Measurements from ENCODE around the gene BOD1L2.

The BOD1L2 gene

DNA sequence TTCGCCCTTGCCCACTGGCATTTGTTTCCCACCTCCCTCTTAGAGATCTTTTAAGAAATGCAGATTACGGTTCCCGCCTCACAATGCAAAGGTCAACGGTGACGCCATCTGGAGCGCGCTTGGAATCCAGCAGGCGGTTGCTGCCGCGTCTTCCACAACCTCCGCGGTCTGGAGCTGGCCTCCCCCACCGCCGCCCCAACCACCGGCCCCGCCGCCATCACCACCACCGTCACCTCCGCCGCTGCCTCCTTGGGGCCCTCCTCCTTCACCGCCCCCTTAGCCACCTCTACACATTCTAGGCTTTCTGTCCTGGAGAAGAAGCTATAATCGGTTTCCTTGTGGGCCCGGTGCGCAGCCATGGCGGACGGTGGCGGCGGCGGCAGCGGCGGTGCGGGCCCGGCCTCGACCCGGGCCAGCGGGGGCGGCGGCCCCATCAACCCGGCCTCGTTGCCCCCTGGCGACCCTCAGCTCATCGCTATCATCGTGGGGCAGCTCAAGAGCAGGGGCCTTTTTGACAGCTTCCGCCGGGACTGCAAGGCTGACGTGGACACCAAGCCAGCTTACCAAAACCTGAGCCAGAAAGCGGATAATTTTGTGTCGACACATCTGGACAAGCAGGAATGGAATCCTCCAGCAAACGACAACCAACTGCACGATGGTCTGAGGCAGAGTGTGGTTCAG, at the start of gene BOD1L2:
BOD1L2 (plus strand) TSS at position 132 of the 681 bp plus-strand sequence; CDS start at position 358, 226 bp downstream.
- in situ Hi-C loops (cut with MboI; ENCODE audit: low sequenced_read_pairs) = no loop called here

DNA sequence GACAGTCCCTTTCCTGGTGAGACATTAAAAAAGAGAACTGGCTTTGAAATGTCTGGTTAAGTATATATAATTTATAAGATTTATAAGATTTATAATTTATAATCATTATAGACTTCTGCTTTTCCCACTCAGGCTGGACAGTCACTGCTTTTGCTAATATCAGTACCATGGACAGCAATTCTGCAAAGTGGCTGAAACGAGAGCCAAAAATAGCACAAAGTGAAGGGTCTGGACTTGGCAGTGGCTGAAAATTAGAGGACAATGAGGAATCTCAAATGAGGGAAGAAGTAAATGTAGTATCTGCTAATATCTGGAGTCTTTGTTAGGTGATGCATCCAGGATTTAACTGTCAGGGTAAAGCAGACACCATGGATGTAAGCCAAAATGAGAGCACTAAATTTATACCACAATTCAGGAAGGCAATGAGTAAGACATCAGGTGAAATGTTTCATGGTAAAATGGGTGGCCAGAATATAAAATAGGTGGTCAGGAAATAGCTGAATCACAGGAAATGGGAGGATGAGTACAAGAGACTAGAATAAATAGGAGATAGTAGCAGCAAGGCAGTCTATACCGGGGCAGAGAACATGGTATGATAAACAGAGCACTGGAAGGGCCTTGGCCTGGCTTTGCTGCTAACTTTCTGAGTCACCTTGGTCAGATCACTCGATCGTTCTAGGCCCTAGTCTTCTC, 39.6 kb upstream of the BOD1L2 start:
- in situ Hi-C loops (cut with MboI; ENCODE audit: low sequenced_read_pairs) = no loop called here

- in situ Hi-C loops (cut with MboI; ENCODE audit: low sequenced_read_pairs) = no loop called here
These were observed 36.6 kb upstream of the BOD1L2 start for GRCh38 chr18:57110290-57110689.

GRCh38 chr18:57113799-57114420, 33.0 kb upstream of the BOD1L2 start:
- in situ Hi-C loops (cut with MboI; ENCODE audit: low sequenced_read_pairs) = no loop called here

- in situ Hi-C loops (cut with MboI; ENCODE audit: low sequenced_read_pairs) = no loop called here
These were observed 30.2 kb upstream of the BOD1L2 start for GRCh38 chr18:57116598-57117132.

DNA sequence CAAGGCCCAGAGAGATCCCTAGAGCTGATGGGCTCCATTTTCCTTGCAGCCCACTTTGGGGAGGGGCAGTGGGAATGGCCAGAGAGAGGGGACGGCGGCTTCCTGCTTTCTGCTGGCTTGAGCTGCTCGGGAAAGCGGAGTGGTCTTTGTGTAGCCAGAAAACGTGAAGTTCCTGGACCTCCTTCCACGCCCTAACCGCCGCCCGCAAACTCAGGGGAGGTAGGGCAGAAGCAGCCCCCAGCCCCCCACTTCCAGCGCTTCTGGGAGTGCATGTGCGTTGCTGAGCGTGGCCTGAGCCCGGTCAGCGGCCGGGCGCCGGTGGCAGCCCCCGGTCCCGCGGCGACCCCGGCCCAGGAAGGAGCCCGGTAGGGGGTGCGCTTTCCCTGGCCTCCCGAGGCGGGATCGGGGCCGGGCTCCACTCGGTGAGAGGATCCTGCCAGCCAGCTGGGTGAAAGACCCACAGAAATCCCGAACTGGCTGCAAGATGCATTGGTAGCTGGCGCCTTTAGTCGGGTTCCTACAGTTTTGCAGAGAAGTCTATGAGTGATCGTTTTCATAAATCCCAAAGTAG, 25.3 kb upstream of the BOD1L2 start:
- in situ Hi-C loops (cut with MboI; ENCODE audit: low sequenced_read_pairs) = no loop called here

DNA sequence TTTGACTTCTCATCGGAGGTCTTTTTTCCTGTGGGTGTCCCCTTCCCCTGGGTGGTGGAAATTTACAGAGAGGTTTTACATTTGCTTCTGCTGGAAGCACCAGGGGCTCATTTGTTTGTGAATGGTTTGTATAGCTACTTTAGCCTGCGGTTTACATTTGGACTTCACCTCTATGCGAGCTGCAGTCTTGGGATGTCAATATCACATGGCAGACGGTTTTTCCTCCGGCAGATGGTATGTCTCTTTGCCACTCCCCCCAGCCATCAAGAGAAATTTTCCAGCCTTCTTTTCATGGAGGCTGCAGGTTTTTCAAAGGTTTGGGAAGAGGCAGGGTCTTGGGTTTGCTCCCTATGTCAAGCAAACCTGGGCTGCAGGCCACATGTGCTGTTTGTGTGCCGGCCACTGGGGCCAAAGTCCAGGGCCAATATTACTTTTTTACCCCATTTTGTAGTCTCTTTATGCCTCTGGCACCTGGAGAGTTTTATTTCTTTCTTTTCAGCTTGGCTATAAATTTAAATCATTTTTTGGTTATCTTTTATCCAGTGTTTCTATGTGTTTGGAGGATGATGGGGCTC, 23.9 kb upstream of the BOD1L2 start:
- in situ Hi-C loops (cut with MboI; ENCODE audit: low sequenced_read_pairs) = no loop called here

DNA sequence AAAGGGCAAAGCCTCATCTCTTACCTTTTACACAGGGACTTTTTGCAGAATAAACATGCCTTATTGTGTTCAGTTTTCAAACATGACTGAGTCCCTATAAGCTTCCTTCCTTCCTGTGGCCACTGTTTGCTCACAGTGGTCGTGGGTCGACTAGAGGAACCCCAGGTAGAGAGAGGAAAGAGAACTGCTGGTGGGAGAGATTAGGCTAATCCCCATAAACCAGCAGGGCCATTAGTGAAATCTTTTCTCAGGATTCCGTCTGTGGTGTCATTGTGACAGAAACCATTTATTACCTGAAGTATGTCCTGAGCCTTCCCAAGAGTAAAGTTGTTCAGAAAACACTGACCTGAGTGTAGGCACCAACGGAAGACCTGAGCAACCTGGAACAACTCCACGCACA, 21.3 kb upstream of the BOD1L2 start:
- in situ Hi-C loops (cut with MboI; ENCODE audit: low sequenced_read_pairs) = no loop called here

DNA sequence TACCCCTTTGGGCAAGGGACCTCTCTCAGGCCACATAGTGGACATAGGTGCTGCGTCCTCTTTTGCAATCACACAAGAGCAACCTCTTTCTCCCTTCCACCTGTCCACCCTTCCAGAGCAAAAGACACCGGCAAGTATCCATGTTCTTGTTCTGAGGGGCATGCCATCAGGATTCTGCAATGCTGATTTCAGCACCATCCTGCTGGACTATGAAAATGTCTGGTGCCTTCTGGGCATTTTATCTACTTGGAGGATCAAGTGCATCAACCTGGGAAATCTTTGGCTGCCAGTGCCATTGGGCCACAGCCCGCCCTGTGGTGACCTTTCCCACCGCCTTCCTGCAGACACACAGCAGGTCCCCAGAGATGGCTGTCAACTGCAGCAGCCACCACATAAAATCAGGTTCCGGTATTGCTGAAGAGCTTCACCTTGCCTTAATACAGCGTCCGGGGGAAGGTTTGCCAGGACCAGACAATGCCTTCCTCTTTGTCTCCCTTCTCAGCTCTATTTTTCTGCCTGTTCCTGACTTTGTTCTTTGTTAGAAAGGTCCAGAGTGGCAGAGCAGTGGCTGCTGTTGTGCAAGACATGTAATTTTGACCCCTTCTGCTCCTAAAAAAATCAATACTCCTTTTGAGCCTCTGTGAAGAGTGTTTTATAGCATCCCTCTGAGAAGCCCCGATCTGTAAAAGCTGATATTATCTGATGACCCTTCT, 18.5 kb upstream of the BOD1L2 start:
- in situ Hi-C loops (cut with MboI; ENCODE audit: low sequenced_read_pairs) = no loop called here

- in situ Hi-C loops (cut with MboI; ENCODE audit: low sequenced_read_pairs) = no loop called here
These were observed 15.8 kb upstream of the BOD1L2 start for GRCh38 chr18:57131101-57131500.

- in situ Hi-C loops (cut with MboI; ENCODE audit: low sequenced_read_pairs) = no loop called here
These were observed 15.1 kb upstream of the BOD1L2 start for GRCh38 chr18:57131782-57132181.

- in situ Hi-C loops (cut with MboI; ENCODE audit: low sequenced_read_pairs) = no loop called here
These were observed 12.2 kb upstream of the BOD1L2 start for GRCh38 chr18:57134618-57135135.

- in situ Hi-C loops (cut with MboI; ENCODE audit: low sequenced_read_pairs) = no loop called here
These were observed 11.2 kb upstream of the BOD1L2 start for GRCh38 chr18:57135699-57136098.

GRCh38 chr18:57137847-57138246, 9.0 kb upstream of the BOD1L2 start:
- in situ Hi-C loops (cut with MboI; ENCODE audit: low sequenced_read_pairs) = no loop called here

- in situ Hi-C loops (cut with MboI; ENCODE audit: low sequenced_read_pairs) = no loop called here
These were observed 5.4 kb upstream of the BOD1L2 start for GRCh38 chr18:57141208-57142129.

GRCh38 chr18:57142324-57142723, 4.6 kb upstream of the BOD1L2 start:
- in situ Hi-C loops (cut with MboI; ENCODE audit: low sequenced_read_pairs) = no loop called here

GRCh38 chr18:57143265-57143664, 3.6 kb upstream of the BOD1L2 start:
- in situ Hi-C loops (cut with MboI; ENCODE audit: low sequenced_read_pairs) = no loop called here

- in situ Hi-C loops (cut with MboI; ENCODE audit: low sequenced_read_pairs) = no loop called here
These were observed 1.4 kb downstream of the BOD1L2 start for GRCh38 chr18:57148263-57148662.

- in situ Hi-C loops (cut with MboI; ENCODE audit: low sequenced_read_pairs) = no loop called here
These were observed 2.2 kb downstream of the BOD1L2 start for GRCh38 chr18:57149051-57149450.

Measured in hTERT RPE-1 (cell line).